Measurements from ENCODE around the gene PLEKHA6. TPM values are rescaled to one million over a fixed set of nuclear protein-coding genes. Genes with fewer than 3 reads are reported as not detected.
A peak's percentile ranks its signal among the peaks of the same experiment; 100 is the strongest.

The PLEKHA6 gene
- total RNA-seq, 6 experiments from 2014 or later: 16.6 to 31.1 (median 22.1) TPM

- no peak for DNase-seq
- no peak for ATAC-seq
- H3K4me3 ChIP-seq: no peak overlapping the region
- H3K27ac ChIP-seq: no peak overlapping the region
- peaks cover 0 to 67% (median 36%) of the 10 kb centered on the region in 4 donors for H3K4me1 ChIP-seq
- peaks cover 0 to 1% (median 0%) of the 10 kb centered on the region in 4 donors for H3K36me3 ChIP-seq
- intact Hi-C loops (cut with DNase I): no loop called here
- TF ChIP-seq CTCF (IDR thresholded peaks at IDR 0.05) (no peak), POLR2A (IDR thresholded peaks at IDR 0.05) (no peak)
- H3K9me3 ChIP-seq: no peaks in the 10 kb centered on the region
- WGBS (ENCODE audit: insufficient coverage, low coverage, low lambda C conversion rate, missing lambda C conversion rate): 40% methylated on average over 1 of the region's 9 CpGs
- no peaks in the 10 kb centered on the region for H3K27me3 ChIP-seq
Observed at GRCh38 chr1:204283711-204284651, 75.7 kb downstream of the PLEKHA6 start.

GRCh38 chr1:204282761-204283221, 76.9 kb downstream of the PLEKHA6 start:
- Histone ChIP-seq H3K27ac (no peak overlapping the region), H3K4me3 (no peak overlapping the region), H3K9me3 (no peaks in the 10 kb centered on the region), H3K4me1 (peaks cover 0 to 78% (median 38%) of the 10 kb centered on the region in 4 donors), H3K27me3 (no peaks in the 10 kb centered on the region), H3K36me3 (peaks cover 0 to 1% (median 0%) of the 10 kb centered on the region in 4 donors)
- DNase-seq: no peak
- 27% methylated on average over 9 of the region's 11 CpGs for WGBS (ENCODE audit: insufficient coverage, low coverage, low lambda C conversion rate, missing lambda C conversion rate)
- intact Hi-C loops (cut with DNase I): no loop called here
- no peak for ATAC-seq
- TF ChIP-seq CTCF (IDR thresholded peaks at IDR 0.05) (no peak), POLR2A (IDR thresholded peaks at IDR 0.05) (no peak)

- peaks cover 0 to 1% (median 0%) of the 10 kb centered on the region in 4 donors for H3K36me3 ChIP-seq
- 29% methylated on average over 4 of the region's 5 CpGs for WGBS (ENCODE audit: insufficient coverage, low coverage, low lambda C conversion rate, missing lambda C conversion rate)
- H3K27me3 ChIP-seq: no peaks in the 10 kb centered on the region
- peaks cover 0 to 70% (median 38%) of the 10 kb centered on the region in 4 donors for H3K4me1 ChIP-seq
- H3K9me3 ChIP-seq: no peaks in the 10 kb centered on the region
- intact Hi-C loops (cut with DNase I): no loop called here
- peak; percentile 82 to 85 (median 84) for ATAC-seq
- TF ChIP-seq CTCF (IDR thresholded peaks at IDR 0.05) (no peak), POLR2A (IDR thresholded peaks at IDR 0.05) (no peak)
- peak; percentile 59 to 83 (median 78) for DNase-seq
- H3K4me3 ChIP-seq: no peak overlapping the region
- H3K27ac ChIP-seq: peak overlapping the region in 2 of 3 donors; percentile 36 to 42
Observed at GRCh38 chr1:204280099-204280961, 79.4 kb downstream of the PLEKHA6 start.

DNA sequence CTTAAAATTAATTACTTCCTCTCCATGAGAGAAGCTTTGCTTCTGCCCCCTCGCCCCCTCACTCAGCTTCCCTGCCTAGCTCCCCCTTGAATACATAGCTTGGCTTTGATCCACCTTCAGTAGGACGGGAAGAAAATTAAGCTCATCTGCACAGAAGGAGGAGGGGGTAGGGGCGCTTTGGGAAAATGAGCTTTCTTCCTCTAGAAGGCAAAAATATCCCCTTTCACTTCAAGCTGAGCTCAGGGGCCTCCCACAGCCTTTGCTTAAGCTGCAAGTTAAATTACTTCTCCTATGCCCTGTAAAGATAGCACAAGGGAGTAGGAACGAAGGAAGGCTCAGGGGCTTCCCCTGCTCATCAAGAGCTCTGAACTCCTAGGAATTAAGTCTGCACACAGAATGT, 80.8 kb downstream of the PLEKHA6 start:
- ATAC-seq (no peak), DNase-seq (no peak)
- 21% methylated on average over 4 of the region's 4 CpGs for WGBS (ENCODE audit: insufficient coverage, low coverage, low lambda C conversion rate, missing lambda C conversion rate)
- Histone ChIP-seq H3K4me3 (no peak overlapping the region), H3K27ac (peak overlapping the region in 2 of 3 donors; percentile 6 to 14), H3K27me3 (no peaks in the 10 kb centered on the region), H3K9me3 (no peaks in the 10 kb centered on the region), H3K4me1 (peaks cover 0 to 59% (median 31%) of the 10 kb centered on the region in 4 donors), H3K36me3 (peaks cover 0 to 8% (median 6%) of the 10 kb centered on the region in 4 donors)
- no peak for TF ChIP-seq CTCF (IDR thresholded peaks at IDR 0.05)
- no peak for TF ChIP-seq POLR2A (IDR thresholded peaks at IDR 0.05)
- intact Hi-C loops (cut with DNase I): no loop called here

Measured in right lobe of liver (tissue), 6 donors.